ENCODE measurements around the gene SELPLG. TPM values are rescaled to one million over a fixed set of nuclear protein-coding genes. Genes with fewer than 3 reads are reported as not detected.

The SELPLG gene
- polyA plus RNA-seq, 1 donor from 2014 or later: 0.62 TPM

- Histone ChIP-seq H3K4me2 (ENCODE audit: low read length) (no peak overlapping the region), H3K27me3 (ENCODE audit: insufficient read depth, low read depth, low read length) (no peaks in the 10 kb centered on the region), H3K4me3 (ENCODE audit: low read length) (no peak overlapping the region), H3K79me2 (replicated peaks; ENCODE audit: insufficient read depth, low read length) (no peaks in the 10 kb centered on the region), H3K9me3 (ENCODE audit: low read length) (no peaks in the 10 kb centered on the region), H3K36me3 (ENCODE audit: insufficient read depth, low read length) (no peaks in the 10 kb centered on the region), H3K9ac (ENCODE audit: low read length) (no peak overlapping the region), H2AFZ (ENCODE audit: low read depth, low read length) (no peak overlapping the region), H3K9me2 (ENCODE audit: insufficient read depth, low read length) (no peaks in the 10 kb centered on the region), H3K27ac (ENCODE audit: low read length) (no peak overlapping the region), H4K20me1 (ENCODE audit: insufficient read depth) (no peaks in the 10 kb centered on the region), H3F3A (ENCODE audit: insufficient read depth, low read length, poor library complexity, severe bottlenecking) (no peaks in the 10 kb centered on the region)
- TF ChIP-seq RAD21 (conservative IDR thresholded peaks at IDR 0.05): no peak
- no peak for TF ChIP-seq MXI1 (conservative IDR thresholded peaks at IDR 0.05; ENCODE audit: poor library complexity, severe bottlenecking)
- TF ChIP-seq TAF1 (IDR thresholded peaks at IDR 0.05; ENCODE audit: low read depth): no peak
- TF ChIP-seq CTCF (IDR thresholded peaks at IDR 0.05; ENCODE audit: poor library complexity, severe bottlenecking): no peak
- no peak for TF ChIP-seq SMC3 (conservative IDR thresholded peaks at IDR 0.05; ENCODE audit: poor library complexity)
- no peak for TF ChIP-seq EZH2 (IDR thresholded peaks at IDR 0.05; ENCODE audit: borderline replicate concordance, insufficient read depth, low read length, poor library complexity, severe bottlenecking)
- TF ChIP-seq REST (IDR thresholded peaks at IDR 0.05; ENCODE audit: borderline replicate concordance): no peak
- TF ChIP-seq POLR2AphosphoS5 (IDR thresholded peaks at IDR 0.05): no peak
- no peak for TF ChIP-seq EP300 (conservative IDR thresholded peaks at IDR 0.05; ENCODE audit: poor library complexity, severe bottlenecking)
These were observed 20.1 kb downstream of the SELPLG start for GRCh38 chr12:108613548-108613947.

GRCh38 chr12:108612788-108613282, 20.9 kb downstream of the SELPLG start:
- Histone ChIP-seq H3F3A (ENCODE audit: insufficient read depth, low read length, poor library complexity, severe bottlenecking) (no peaks in the 10 kb centered on the region), H3K79me2 (replicated peaks; ENCODE audit: insufficient read depth, low read length) (no peaks in the 10 kb centered on the region), H3K27ac (ENCODE audit: low read length) (no peak overlapping the region), H3K9me3 (ENCODE audit: low read length) (no peaks in the 10 kb centered on the region), H3K9me2 (ENCODE audit: insufficient read depth, low read length) (no peaks in the 10 kb centered on the region), H4K20me1 (ENCODE audit: insufficient read depth) (no peaks in the 10 kb centered on the region), H3K4me2 (ENCODE audit: low read length) (no peak overlapping the region), H3K27me3 (ENCODE audit: insufficient read depth, low read depth, low read length) (no peaks in the 10 kb centered on the region), H3K9ac (ENCODE audit: low read length) (no peak overlapping the region), H3K36me3 (ENCODE audit: insufficient read depth, low read length) (no peaks in the 10 kb centered on the region), H3K4me3 (ENCODE audit: low read length) (no peak overlapping the region), H2AFZ (ENCODE audit: low read depth, low read length) (no peak overlapping the region)
- no peak for TF ChIP-seq EP300 (conservative IDR thresholded peaks at IDR 0.05; ENCODE audit: poor library complexity, severe bottlenecking)
- TF ChIP-seq REST (IDR thresholded peaks at IDR 0.05; ENCODE audit: borderline replicate concordance): no peak
- no peak for TF ChIP-seq CTCF (IDR thresholded peaks at IDR 0.05; ENCODE audit: poor library complexity, severe bottlenecking)
- TF ChIP-seq EZH2 (IDR thresholded peaks at IDR 0.05; ENCODE audit: borderline replicate concordance, insufficient read depth, low read length, poor library complexity, severe bottlenecking): no peak
- TF ChIP-seq SMC3 (conservative IDR thresholded peaks at IDR 0.05; ENCODE audit: poor library complexity): no peak
- no peak for TF ChIP-seq MXI1 (conservative IDR thresholded peaks at IDR 0.05; ENCODE audit: poor library complexity, severe bottlenecking)
- no peak for TF ChIP-seq TAF1 (IDR thresholded peaks at IDR 0.05; ENCODE audit: low read depth)
- TF ChIP-seq POLR2AphosphoS5 (IDR thresholded peaks at IDR 0.05): no peak
- TF ChIP-seq RAD21 (conservative IDR thresholded peaks at IDR 0.05): no peak
